Measurements from ENCODE around the gene COMMD6.

Gene COMMD6

GRCh38 chr13:75478659-75479058 lies 59.0 kb downstream of the COMMD6 start:
- TF ChIP-seq MYC (IDR thresholded peaks at IDR 0.05; ENCODE audit: low read depth, low read length) (no peak), POLR2A (IDR thresholded peaks at IDR 0.05; ENCODE audit: extremely low read depth, insufficient read length) (no peak)
- TF ChIP-seq, protein P1, sequence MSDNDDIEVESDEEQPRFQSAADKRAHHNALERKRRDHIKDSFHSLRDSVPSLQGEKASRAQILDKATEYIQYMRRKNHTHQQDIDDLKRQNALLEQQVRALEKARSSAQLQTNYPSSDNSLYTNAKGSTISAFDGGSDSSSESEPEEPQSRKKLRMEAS (IDR thresholded peaks at IDR 0.05; ENCODE audit: low read depth, low read length): no peak
- TF ChIP-seq, protein P2, sequence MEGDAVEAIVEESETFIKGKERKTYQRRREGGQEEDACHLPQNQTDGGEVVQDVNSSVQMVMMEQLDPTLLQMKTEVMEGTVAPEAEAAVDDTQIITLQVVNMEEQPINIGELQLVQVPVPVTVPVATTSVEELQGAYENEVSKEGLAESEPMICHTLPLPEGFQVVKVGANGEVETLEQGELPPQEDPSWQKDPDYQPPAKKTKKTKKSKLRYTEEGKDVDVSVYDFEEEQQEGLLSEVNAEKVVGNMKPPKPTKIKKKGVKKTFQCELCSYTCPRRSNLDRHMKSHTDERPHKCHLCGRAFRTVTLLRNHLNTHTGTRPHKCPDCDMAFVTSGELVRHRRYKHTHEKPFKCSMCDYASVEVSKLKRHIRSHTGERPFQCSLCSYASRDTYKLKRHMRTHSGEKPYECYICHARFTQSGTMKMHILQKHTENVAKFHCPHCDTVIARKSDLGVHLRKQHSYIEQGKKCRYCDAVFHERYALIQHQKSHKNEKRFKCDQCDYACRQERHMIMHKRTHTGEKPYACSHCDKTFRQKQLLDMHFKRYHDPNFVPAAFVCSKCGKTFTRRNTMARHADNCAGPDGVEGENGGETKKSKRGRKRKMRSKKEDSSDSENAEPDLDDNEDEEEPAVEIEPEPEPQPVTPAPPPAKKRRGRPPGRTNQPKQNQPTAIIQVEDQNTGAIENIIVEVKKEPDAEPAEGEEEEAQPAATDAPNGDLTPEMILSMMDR (IDR thresholded peaks at IDR 0.05; ENCODE audit: low read depth, low read length): no peak
- DNase-seq (ENCODE audit: low read depth): no peak
- H3K4me3 ChIP-seq (ENCODE audit: low read depth, low read length): no peak overlapping the region
